Colonic mucosa (tissue), 4 donors: ENCODE measurements around the gene MBD2. TPM values are rescaled to one million over a fixed set of nuclear protein-coding genes. Genes with fewer than 3 reads are reported as not detected.
"Not testable (repeated sequence)": the region's sequence is repeated elsewhere in the genome, so short reads cannot be mapped to it uniquely, and the experiment has no call there.

Source experiments
- DNase-seq: peaks from one replicate; pipeline ENCODE4 v3.0.0-alpha.2; 2020
- H3K27ac ChIP-seq: fragments of 200-600 bp; one replicate; pipeline ENCODE4 v1.8.0; 2021
- H3K27me3 ChIP-seq: fragments of 200-600 bp; one replicate; pipeline ENCODE4 v1.8.0; 2021
- H3K36me3 ChIP-seq: fragments of 200-600 bp; one replicate; pipeline ENCODE4 v1.8.0; 2021
- H3K4me1 ChIP-seq: fragments of 200-600 bp; one replicate; pipeline ENCODE4 v1.8.0; 2021; ENCODE audit warnings: mild to moderate bottlenecking
- H3K4me3 ChIP-seq: fragments of 200-600 bp; one replicate; pipeline ENCODE4 v1.8.0; 2021
- H3K9ac ChIP-seq, 2 donors: one replicate each; pipeline ENCODE4 v1.7.0; 2013; ENCODE audit warnings: control low read depth in 2 of 2, low read depth in 2 of 2, low read length in 2 of 2
- H3K9me3 ChIP-seq: fragments of 200-600 bp; one replicate; pipeline ENCODE4 v1.8.0; 2021
- CTCF ChIP-seq: fragments of 200-600 bp; IDR thresholded peaks from one replicate; pipeline ENCODE4 v1.8.0; 2022; ENCODE audit warnings: antibody characterized with exemption, mild to moderate bottlenecking
- intact Hi-C: fragments of 100-400 bp; cut with DNase I; formaldehyde crosslinking; loops from one replicate; pipeline ENCODE4 v1.14.1; 2022
- total RNA-seq, 2 donors: library from RNA; stranded (reverse); fragmentation: NEBNext Ultra II Directional in 1 of 2; extraction: Animal tissue kit (Norgen Biotek cat#: 25700) in 1 of 2; gene quantifications; one replicate each; pipeline ENCODE4 v1.2.1, GENCODE V29; 2021
- donor health status: healthy.
- donor health status: DM: no; HTN: no; CAD: no.
- donor health status: DM: no; HTN: no; CAD: no.

Gene MBD2
- total RNA-seq, 2 donors from 2014 or later = 110 to 138 TPM

GRCh38 chr18:54261894-54262293 lies 37.4 kb upstream of the MBD2 start:
- DNase-seq = no peak

GRCh38 chr18:54260396-54261072 lies 36.1 kb upstream of the MBD2 start:
- H3K27ac ChIP-seq = no peak overlapping the region

More at GRCh38 chr18:54261894-54262293, 37.4 kb upstream of the MBD2 start:
- no peak overlapping the region for H3K9ac ChIP-seq
- H3K4me3 ChIP-seq = no peak overlapping the region
- intact Hi-C loops = no loop called here
- H3K27ac ChIP-seq = no peak overlapping the region
- H3K27me3 ChIP-seq = no peaks in the 10 kb centered on the region
- no peak for TF ChIP-seq CTCF
- no peaks in the 10 kb centered on the region for H3K36me3 ChIP-seq
- no peaks in the 10 kb centered on the region for H3K4me1 ChIP-seq
- no peaks in the 10 kb centered on the region for H3K9me3 ChIP-seq

GRCh38 chr18:54257818-54258217 lies 33.3 kb upstream of the MBD2 start:
- H3K4me3 ChIP-seq, H3K27ac ChIP-seq, H3K27me3 ChIP-seq, intact Hi-C loops, H3K9me3 ChIP-seq, H3K4me1 ChIP-seq, DNase-seq, H3K36me3 ChIP-seq, H3K9ac ChIP-seq: not testable (repeated sequence)

More at GRCh38 chr18:54260396-54261072, 36.1 kb upstream of the MBD2 start:
- intact Hi-C loops = no loop called here
- H3K4me3 ChIP-seq = no peak overlapping the region
- H3K9me3 ChIP-seq = no peaks in the 10 kb centered on the region
- no peak overlapping the region for H3K9ac ChIP-seq
- TF ChIP-seq CTCF = no peak
- DNase-seq = no peak
- no peaks in the 10 kb centered on the region for H3K4me1 ChIP-seq
- no peaks in the 10 kb centered on the region for H3K27me3 ChIP-seq
- no peaks in the 10 kb centered on the region for H3K36me3 ChIP-seq

- intact Hi-C loops = no loop called here
- H3K9me3 ChIP-seq = no peaks in the 10 kb centered on the region
- DNase-seq = no peak
- H3K27me3 ChIP-seq = no peaks in the 10 kb centered on the region
- no peak overlapping the region for H3K9ac ChIP-seq
- no peak overlapping the region for H3K4me3 ChIP-seq
- H3K36me3 ChIP-seq = no peaks in the 10 kb centered on the region
- no peaks in the 10 kb centered on the region for H3K4me1 ChIP-seq
- no peak for TF ChIP-seq CTCF
- H3K27ac ChIP-seq = no peak overlapping the region
Measured at GRCh38 chr18:54257015-54257414, 32.5 kb upstream of the MBD2 start.

GRCh38 chr18:54255141-54255540 lies 30.7 kb upstream of the MBD2 start:
- H3K27me3 ChIP-seq = no peaks in the 10 kb centered on the region
- no peak for TF ChIP-seq CTCF
- DNase-seq = no peak
- intact Hi-C loops = no loop called here
- no peak overlapping the region for H3K4me3 ChIP-seq
- H3K36me3 ChIP-seq = no peaks in the 10 kb centered on the region
- no peak overlapping the region for H3K27ac ChIP-seq
- H3K9me3 ChIP-seq = no peaks in the 10 kb centered on the region
- no peak overlapping the region for H3K9ac ChIP-seq
- H3K4me1 ChIP-seq = no peaks in the 10 kb centered on the region

GRCh38 chr18:54254265-54254758 lies 29.8 kb upstream of the MBD2 start:
- Histone ChIP-seq H3K4me3 (peak overlapping the region; percentile 3), H3K27me3 (no peaks in the 10 kb centered on the region), H3K27ac (peak overlapping the region; percentile 5), H3K4me1 (no peaks in the 10 kb centered on the region), H3K9me3 (no peaks in the 10 kb centered on the region), H3K36me3 (no peaks in the 10 kb centered on the region), H3K9ac (peak overlapping the region in 1 of 2 donors; percentile 28)
- intact Hi-C loops = no loop called here
- DNase-seq = peak; percentile 23
- TF ChIP-seq CTCF = no peak
